ENCODE results near the gene FRY.
A peak's percentile ranks its signal among the peaks of the same experiment; 100 is the strongest.

Gene FRY

GRCh38 chr13:32229443-32229842 lies 197.9 kb downstream of the FRY start:
- peak; percentile 44 for DNase-seq

GRCh38 chr13:32232263-32232662 lies 200.7 kb downstream of the FRY start:
- no peak for DNase-seq

GRCh38 chr13:32233062-32233461 lies 201.5 kb downstream of the FRY start:
- no peak for DNase-seq

GRCh38 chr13:32234914-32235313 lies 203.3 kb downstream of the FRY start:
- DNase-seq, result no peak

GRCh38 chr13:32237681-32238080 lies 206.1 kb downstream of the FRY start:
- DNase-seq, result no peak

GRCh38 chr13:32243695-32244094 lies 212.1 kb downstream of the FRY start:
- no peak for DNase-seq

- DNase-seq, result no peak
These were observed 214.0 kb downstream of the FRY start for GRCh38 chr13:32245555-32245954.

- no peak for DNase-seq
These were observed 214.9 kb downstream of the FRY start for GRCh38 chr13:32246468-32246867.

GRCh38 chr13:32247887-32248286 lies 216.3 kb downstream of the FRY start:
- DNase-seq, result no peak

- DNase-seq, result no peak
These were observed 217.2 kb downstream of the FRY start for GRCh38 chr13:32248801-32249200.

GRCh38 chr13:32252812-32253438 lies 221.4 kb downstream of the FRY start:
- no peak for DNase-seq

GRCh38 chr13:32253911-32254399 lies 222.4 kb downstream of the FRY start:
- DNase-seq, result no peak

GRCh38 chr13:32254416-32254815 lies 222.8 kb downstream of the FRY start:
- DNase-seq, result no peak

- DNase-seq, result no peak
These were observed 223.5 kb downstream of the FRY start for GRCh38 chr13:32254916-32255723.

- no peak for DNase-seq
These were observed 224.1 kb downstream of the FRY start for GRCh38 chr13:32255724-32256109.

GRCh38 chr13:32256243-32256642 lies 224.7 kb downstream of the FRY start:
- no peak for DNase-seq

- DNase-seq, result no peak
These were observed 226.1 kb downstream of the FRY start for GRCh38 chr13:32257649-32258048.

GRCh38 chr13:32259116-32259515 lies 227.5 kb downstream of the FRY start:
- DNase-seq, result no peak

GRCh38 chr13:32261567-32261966 lies 230.0 kb downstream of the FRY start:
- no peak for DNase-seq

GRCh38 chr13:32262165-32262564 lies 230.6 kb downstream of the FRY start:
- no peak for DNase-seq

GRCh38 chr13:32262619-32263018 lies 231.0 kb downstream of the FRY start:
- no peak for DNase-seq

GRCh38 chr13:32264407-32264806 lies 232.8 kb downstream of the FRY start:
- no peak for DNase-seq

- DNase-seq, result no peak
These were observed 234.2 kb downstream of the FRY start for GRCh38 chr13:32265726-32266125.

GRCh38 chr13:32266130-32266529 lies 234.6 kb downstream of the FRY start:
- DNase-seq, result no peak
